GM19452 (cell line): Measurements from ENCODE around the gene FAM81B.

Source experiments
- ATAC-seq: cut with Tn5 transposase; IDR thresholded peaks from one replicate; pipeline ENCODE4 v1.9.1; 2021; ENCODE audit not compliant: unreplicated experiment

Gene FAM81B

GRCh38 chr5:95454536-95454935 is 63.4 kb downstream of the FAM81B start:
- ATAC-seq: no peak

GRCh38 chr5:95460665-95461064 is 69.5 kb downstream of the FAM81B start:
- no peak for ATAC-seq

- no peak for ATAC-seq
These were observed 80.3 kb downstream of the FAM81B start for GRCh38 chr5:95471487-95471886.

GRCh38 chr5:95471942-95472341 is 80.8 kb downstream of the FAM81B start:
- ATAC-seq: no peak

GRCh38 chr5:95484421-95484820 is 93.3 kb downstream of the FAM81B start:
- ATAC-seq: no peak

- no peak for ATAC-seq
These were observed 95.0 kb downstream of the FAM81B start for GRCh38 chr5:95486191-95486590.

GRCh38 chr5:95487880-95488279 is 96.7 kb downstream of the FAM81B start:
- ATAC-seq: no peak
